ENCODE results near the gene IRF7.

Gene IRF7

GRCh38 chr11:579830-580601 lies 35.7 kb downstream of the IRF7 start:
- Histone ChIP-seq H3K27ac (no peak overlapping the region), H3K9me3 (ENCODE audit: low read depth, low read length) (no peaks in the 10 kb centered on the region), H3K36me3 (ENCODE audit: insufficient read depth, low read length) (peaks cover 21% of the 10 kb centered on the region; the same call in 1 of the 2 replicates), H3K4me3 (no peak overlapping the region), H3K9ac (ENCODE audit: insufficient read length) (no peak overlapping the region)
- no peak for TF ChIP-seq EZH2 (IDR thresholded peaks at IDR 0.05)
- TF ChIP-seq FOXP2 (optimal IDR thresholded peaks at IDR 0.05; ENCODE audit: control extremely low read depth, extremely low read length, insufficient read depth), result no peak
- TF ChIP-seq POLR2AphosphoS5 (IDR thresholded peaks at IDR 0.05; ENCODE audit: borderline replicate concordance, low read depth, low read length), result no peak
- no peak for DNase-seq (ENCODE audit: low read depth, low spot score)

- peak overlapping the region; percentile 96 for H3K4me3 ChIP-seq
- TF ChIP-seq POLR2AphosphoS5 (IDR thresholded peaks at IDR 0.05; ENCODE audit: borderline replicate concordance, low read depth, low read length), result no peak
- no peak for TF ChIP-seq EZH2 (IDR thresholded peaks at IDR 0.05)
- no peak for TF ChIP-seq FOXP2 (optimal IDR thresholded peaks at IDR 0.05; ENCODE audit: control extremely low read depth, extremely low read length, insufficient read depth)
- DNase-seq (ENCODE audit: low read depth, low spot score), result no peak
- peaks cover 14% of the 10 kb centered on the region; the same call in 1 of the 2 replicates for H3K36me3 ChIP-seq (ENCODE audit: insufficient read depth, low read length)
- H3K9me3 ChIP-seq (ENCODE audit: low read depth, low read length), result no peaks in the 10 kb centered on the region
- H3K9ac ChIP-seq (ENCODE audit: insufficient read length), result peak overlapping the region; percentile 100
- no peak overlapping the region for H3K27ac ChIP-seq
Measured at GRCh38 chr11:578276-579035, 37.3 kb downstream of the IRF7 start.

GRCh38 chr11:577611-577894 lies 38.2 kb downstream of the IRF7 start:
- peak overlapping the region; percentile 100 for H3K9ac ChIP-seq (ENCODE audit: insufficient read length)
- no peak overlapping the region for H3K27ac ChIP-seq
- H3K4me3 ChIP-seq, result peak overlapping the region; percentile 96
- no peaks in the 10 kb centered on the region for H3K9me3 ChIP-seq (ENCODE audit: low read depth, low read length)
- peaks cover 10% of the 10 kb centered on the region; the same call in 1 of the 2 replicates for H3K36me3 ChIP-seq (ENCODE audit: insufficient read depth, low read length)
- no peak for TF ChIP-seq EZH2 (IDR thresholded peaks at IDR 0.05)
- no peak for TF ChIP-seq FOXP2 (optimal IDR thresholded peaks at IDR 0.05; ENCODE audit: control extremely low read depth, extremely low read length, insufficient read depth)
- no peak for TF ChIP-seq POLR2AphosphoS5 (IDR thresholded peaks at IDR 0.05; ENCODE audit: borderline replicate concordance, low read depth, low read length)
- DNase-seq (ENCODE audit: low read depth, low spot score), result no peak

GRCh38 chr11:576811-577610 lies 38.7 kb downstream of the IRF7 start:
- no peaks in the 10 kb centered on the region for H3K9me3 ChIP-seq (ENCODE audit: low read depth, low read length)
- H3K9ac ChIP-seq (ENCODE audit: insufficient read length), result peak overlapping the region; percentile 100
- H3K36me3 ChIP-seq (ENCODE audit: insufficient read depth, low read length), result peaks cover 10% of the 10 kb centered on the region; the same call in 1 of the 2 replicates
- peak overlapping the region; percentile 96 for H3K4me3 ChIP-seq
- H3K27ac ChIP-seq, result peak overlapping the region; percentile 19; the same call in 1 of the 2 replicates
- TF ChIP-seq FOXP2 (optimal IDR thresholded peaks at IDR 0.05; ENCODE audit: control extremely low read depth, extremely low read length, insufficient read depth), result no peak
- TF ChIP-seq POLR2AphosphoS5 (IDR thresholded peaks at IDR 0.05; ENCODE audit: borderline replicate concordance, low read depth, low read length), result no peak
- TF ChIP-seq EZH2 (IDR thresholded peaks at IDR 0.05), result no peak
- no peak for DNase-seq (ENCODE audit: low read depth, low spot score)

GRCh38 chr11:575996-576768 lies 39.6 kb downstream of the IRF7 start, which contains the start of gene PHRF1:
PHRF1 (plus strand) TSS chr11:576470; CDS start chr11:581513, 5,043 bp downstream.
- Histone ChIP-seq H3K9ac (ENCODE audit: insufficient read length) (peak within 1 kb of the TSS; percentile 100), H3K27ac (peak within 1 kb of the TSS; percentile 100), H3K4me3 (peak within 1 kb of the TSS; percentile 96), H3K9me3 (ENCODE audit: low read depth, low read length) (no peaks in the 10 kb centered on the region), H3K36me3 (ENCODE audit: insufficient read depth, low read length) (peaks cover 2% of the 10 kb centered on the region; the same call in 1 of the 2 replicates)
- peak; percentile 83 for DNase-seq (ENCODE audit: low read depth, low spot score)
- TF ChIP-seq POLR2AphosphoS5 (IDR thresholded peaks at IDR 0.05; ENCODE audit: borderline replicate concordance, low read depth, low read length) (peak; percentile 81), FOXP2 (optimal IDR thresholded peaks at IDR 0.05; ENCODE audit: control extremely low read depth, extremely low read length, insufficient read depth) (no peak)

- no peak for DNase-seq (ENCODE audit: low read depth, low spot score)
- peak; percentile 77 for TF ChIP-seq POLR2AphosphoS5 (IDR thresholded peaks at IDR 0.05; ENCODE audit: borderline replicate concordance, low read depth, low read length)
- TF ChIP-seq FOXP2 (optimal IDR thresholded peaks at IDR 0.05; ENCODE audit: control extremely low read depth, extremely low read length, insufficient read depth), result no peak
- TF ChIP-seq EZH2 (IDR thresholded peaks at IDR 0.05), result no peak
- H3K36me3 ChIP-seq (ENCODE audit: insufficient read depth, low read length), result no peaks in the 10 kb centered on the region; the same call in 1 of the 2 replicates
- H3K9me3 ChIP-seq (ENCODE audit: low read depth, low read length), result no peaks in the 10 kb centered on the region
- peak overlapping the region; percentile 92 for H3K4me3 ChIP-seq
- H3K9ac ChIP-seq (ENCODE audit: insufficient read length), result peak overlapping the region; percentile 74
- peak overlapping the region; percentile 1; the same call in 1 of the 2 replicates for H3K27ac ChIP-seq
Measured at GRCh38 chr11:575313-575995, 40.3 kb downstream of the IRF7 start.
